SK-N-SH treated with all-trans-retinoic acid at 6 μM for 48 hours (cell line): ENCODE data around the gene KLHL25.

Source experiments
- ATAC-seq: fragments of 200-7000 bp; cut with Tn5 transposase; 3 replicates; pipeline ENCODE4 v1.9.1; 2020; ENCODE audit warnings: mild to moderate bottlenecking, moderate library complexity
- ARNTL ChIP-seq: fragments of 450-650 bp; formaldehyde crosslinking; IDR thresholded peaks from 2 replicates; pipeline ENCODE4 v1.5.0; 2020; ENCODE audit warnings: low read depth, mild to moderate bottlenecking, moderate library complexity, borderline replicate concordance
- BACH2 ChIP-seq: fragments of 250-450 bp; sonication (Bioruptor Pico); IDR thresholded peaks from 2 replicates; pipeline ENCODE4 v1.9.0; 2021; ENCODE audit warnings: mild to moderate bottlenecking, borderline replicate concordance
- CSDC2 ChIP-seq: fragments of 250-450 bp; sonication (Bioruptor Pico); IDR thresholded peaks from 2 replicates; pipeline ENCODE4 v1.5.0; 2020; ENCODE audit warnings: mild to moderate bottlenecking, moderate library complexity
- ESRRG ChIP-seq: fragments of 250-450 bp; sonication (Bioruptor Pico); IDR thresholded peaks from 2 replicates; pipeline ENCODE4 v1.6.1; 2021; ENCODE audit warnings: mild to moderate bottlenecking
- GLIS3 ChIP-seq: fragments of 250-450 bp; sonication (Bioruptor Pico); IDR thresholded peaks from 2 replicates; pipeline ENCODE4 v1.5.0; 2020; ENCODE audit warnings: mild to moderate bottlenecking, moderate library complexity
- ISL1 ChIP-seq: fragments of 250-450 bp; sonication (Bioruptor Pico); IDR thresholded peaks from 2 replicates; pipeline ENCODE4 v2.1.2; 2022; ENCODE audit warnings: mild to moderate bottlenecking, moderate library complexity
- OSR1 ChIP-seq: fragments of 250-450 bp; sonication (Bioruptor Pico); IDR thresholded peaks from 2 replicates; pipeline ENCODE4 v1.8.0; 2022; ENCODE audit warnings: moderate library complexity, mild to moderate bottlenecking, inconsistent platforms
- PPARA ChIP-seq: fragments of 250-450 bp; sonication (Bioruptor Pico); IDR thresholded peaks from 2 replicates; pipeline ENCODE4 v1.5.0; 2020; ENCODE audit warnings: mild to moderate bottlenecking, borderline replicate concordance
- RARB ChIP-seq: fragments of 250-450 bp; sonication (Bioruptor Pico); IDR thresholded peaks from 2 replicates; pipeline ENCODE4 v1.8.0; 2021; ENCODE audit warnings: mild to moderate bottlenecking, moderate library complexity
- SNAI2 ChIP-seq: fragments of 250-450 bp; sonication (Bioruptor Pico); IDR thresholded peaks from 2 replicates; pipeline ENCODE4 v1.5.0; 2020; ENCODE audit warnings: mild to moderate bottlenecking, moderate library complexity
- TCF4 ChIP-seq: fragments of 250-450 bp; sonication (Bioruptor Pico); IDR thresholded peaks from 2 replicates; pipeline ENCODE4 v1.8.0; 2021; ENCODE audit warnings: mild to moderate bottlenecking, moderate library complexity, borderline replicate concordance
- TOX ChIP-seq: fragments of 250-450 bp; sonication (Bioruptor Pico); IDR thresholded peaks from 2 replicates; pipeline ENCODE4 v1.8.0; 2021; ENCODE audit warnings: mild to moderate bottlenecking, moderate library complexity, borderline replicate concordance
- ZC3H10 ChIP-seq: fragments of 250-450 bp; sonication (Bioruptor Pico); IDR thresholded peaks from 2 replicates; pipeline ENCODE4 v1.5.1; 2021; ENCODE audit warnings: mild to moderate bottlenecking, moderate library complexity
- ZFP3 ChIP-seq: fragments of 250-450 bp; sonication (Bioruptor Pico); IDR thresholded peaks from 2 replicates; pipeline ENCODE4 v1.5.0; 2020; ENCODE audit warnings: mild to moderate bottlenecking, moderate library complexity
- ZNF565 ChIP-seq: fragments of 450-650 bp; formaldehyde crosslinking; conservative IDR thresholded peaks from 2 replicates; pipeline ENCODE4 v1.5.0; 2020; ENCODE audit warnings: low read depth, mild to moderate bottlenecking, moderate library complexity
- ZNF8 ChIP-seq: fragments of 450-650 bp; formaldehyde crosslinking; IDR thresholded peaks from 2 replicates; pipeline ENCODE4 v1.5.0; 2020; ENCODE audit warnings: mild to moderate bottlenecking, moderate library complexity
- TF ChIP-seq, protein P1 (sequence below): fragments of 250-450 bp; sonication (Bioruptor Pico); IDR thresholded peaks from 2 replicates; pipeline ENCODE4 v1.8.0; 2020; ENCODE audit warnings: mild to moderate bottlenecking, moderate library complexity, borderline replicate concordance
- TF ChIP-seq, protein P2 (sequence below): fragments of 250-450 bp; sonication (Bioruptor Pico); IDR thresholded peaks from 2 replicates; pipeline ENCODE4 v1.5.0; 2020; ENCODE audit warnings: mild to moderate bottlenecking, moderate library complexity
- TF ChIP-seq, protein P3 (sequence below): fragments of 250-450 bp; sonication (Bioruptor Pico); IDR thresholded peaks from 2 replicates; pipeline ENCODE4 v1.5.1; 2020; ENCODE audit warnings: low read depth, mild to moderate bottlenecking, moderate library complexity

The KLHL25 gene

DNA sequence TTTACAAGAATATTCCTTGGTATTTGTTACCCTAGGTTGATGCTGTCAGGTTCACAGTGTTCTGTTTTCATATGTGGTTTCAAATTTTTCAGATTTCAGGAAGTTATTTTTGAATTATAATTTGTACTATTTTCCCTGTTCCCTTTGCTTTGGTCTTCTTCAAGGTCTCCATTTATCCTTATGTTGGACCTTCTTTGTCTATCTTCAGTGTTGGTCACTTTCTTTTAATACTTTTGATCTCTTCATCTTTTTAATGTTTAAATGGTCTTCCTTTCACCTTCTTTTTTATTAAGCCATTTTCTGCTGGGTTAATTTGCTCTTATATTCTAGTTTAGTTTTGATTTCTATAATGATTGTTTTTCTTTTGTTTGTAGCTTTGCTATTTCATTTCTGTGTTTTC is 61.3 kb downstream of the KLHL25 start:
- no peak for TF ChIP-seq OSR1 (CRISPR knock-in tag)
- no peak for TF ChIP-seq PPARA
- no peak for TF ChIP-seq ZC3H10 (CRISPR knock-in tag)
- no peak for TF ChIP-seq RARB (CRISPR knock-in tag)
- ATAC-seq: no peak

DNA sequence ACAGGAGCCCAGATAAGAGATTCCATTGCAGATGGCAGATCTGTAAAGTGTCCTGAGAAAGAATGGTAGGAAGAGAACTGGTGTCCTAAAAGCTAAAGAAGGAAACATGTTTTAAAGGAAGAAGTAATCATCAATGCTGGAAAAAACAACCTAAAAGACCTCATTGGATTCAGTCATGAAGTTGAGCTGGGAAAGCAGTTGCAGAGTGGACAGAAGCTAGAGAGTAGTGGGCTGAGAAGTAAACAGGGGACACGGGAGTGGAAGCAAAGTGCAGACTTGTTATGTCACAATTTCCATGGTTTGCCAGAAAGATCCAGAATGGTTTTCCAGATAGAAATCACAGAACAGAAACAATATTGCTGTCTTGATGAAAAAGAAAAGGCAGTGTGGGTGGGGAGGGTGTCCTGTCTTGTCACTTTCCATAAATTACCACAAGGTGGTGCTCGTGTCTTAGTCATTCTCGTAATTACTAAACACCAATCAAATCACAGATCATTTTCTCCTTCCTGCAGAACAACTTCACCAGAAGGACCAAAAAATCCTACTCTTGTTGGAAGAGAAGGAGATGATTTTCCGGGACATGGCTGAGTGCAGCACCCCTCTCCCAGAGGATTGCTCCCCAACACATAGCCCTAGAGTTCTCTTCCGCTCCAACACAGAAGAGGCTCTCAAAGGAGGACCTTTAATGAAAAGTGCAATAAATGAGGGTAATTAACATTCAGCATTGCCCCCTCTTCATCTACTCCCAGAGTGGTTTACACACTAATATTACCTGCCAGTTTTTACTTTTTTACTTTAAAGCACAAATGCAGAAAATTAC is 64.5 kb downstream of the KLHL25 start:
- ATAC-seq: peak; percentile 95
- TF ChIP-seq CSDC2 (CRISPR knock-in tag): no peak
- TF ChIP-seq, protein P1, sequence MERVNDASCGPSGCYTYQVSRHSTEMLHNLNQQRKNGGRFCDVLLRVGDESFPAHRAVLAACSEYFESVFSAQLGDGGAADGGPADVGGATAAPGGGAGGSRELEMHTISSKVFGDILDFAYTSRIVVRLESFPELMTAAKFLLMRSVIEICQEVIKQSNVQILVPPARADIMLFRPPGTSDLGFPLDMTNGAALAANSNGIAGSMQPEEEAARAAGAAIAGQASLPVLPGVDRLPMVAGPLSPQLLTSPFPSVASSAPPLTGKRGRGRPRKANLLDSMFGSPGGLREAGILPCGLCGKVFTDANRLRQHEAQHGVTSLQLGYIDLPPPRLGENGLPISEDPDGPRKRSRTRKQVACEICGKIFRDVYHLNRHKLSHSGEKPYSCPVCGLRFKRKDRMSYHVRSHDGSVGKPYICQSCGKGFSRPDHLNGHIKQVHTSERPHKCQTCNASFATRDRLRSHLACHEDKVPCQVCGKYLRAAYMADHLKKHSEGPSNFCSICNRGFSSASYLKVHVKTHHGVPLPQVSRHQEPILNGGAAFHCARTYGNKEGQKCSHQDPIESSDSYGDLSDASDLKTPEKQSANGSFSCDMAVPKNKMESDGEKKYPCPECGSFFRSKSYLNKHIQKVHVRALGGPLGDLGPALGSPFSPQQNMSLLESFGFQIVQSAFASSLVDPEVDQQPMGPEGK (CRISPR knock-in tag): no peak

DNA sequence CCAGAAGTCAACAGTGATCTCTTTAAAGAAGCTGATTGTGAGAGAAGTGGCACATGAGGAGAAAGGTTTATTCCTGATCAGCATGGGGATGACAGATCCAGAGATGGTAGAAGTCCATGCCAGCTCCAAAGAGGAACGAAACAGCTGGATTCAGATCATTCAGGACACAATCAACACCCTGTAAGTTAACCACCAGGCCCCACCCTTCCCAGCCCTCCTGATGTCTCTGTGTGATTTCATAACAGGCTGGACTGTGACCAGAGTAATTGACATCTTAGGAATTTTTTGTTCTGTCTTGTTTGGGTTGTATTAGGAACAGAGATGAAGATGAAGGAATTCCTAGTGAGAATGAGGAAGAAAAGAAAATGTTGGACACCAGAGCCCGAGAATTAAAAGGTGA is 67.7 kb downstream of the KLHL25 start:
- TF ChIP-seq TOX (CRISPR knock-in tag) (no peak), PPARA (no peak), ZNF565 (CRISPR knock-in tag) (no peak), GLIS3 (CRISPR knock-in tag) (no peak), ZC3H10 (CRISPR knock-in tag) (no peak)
- TF ChIP-seq, protein P2, sequence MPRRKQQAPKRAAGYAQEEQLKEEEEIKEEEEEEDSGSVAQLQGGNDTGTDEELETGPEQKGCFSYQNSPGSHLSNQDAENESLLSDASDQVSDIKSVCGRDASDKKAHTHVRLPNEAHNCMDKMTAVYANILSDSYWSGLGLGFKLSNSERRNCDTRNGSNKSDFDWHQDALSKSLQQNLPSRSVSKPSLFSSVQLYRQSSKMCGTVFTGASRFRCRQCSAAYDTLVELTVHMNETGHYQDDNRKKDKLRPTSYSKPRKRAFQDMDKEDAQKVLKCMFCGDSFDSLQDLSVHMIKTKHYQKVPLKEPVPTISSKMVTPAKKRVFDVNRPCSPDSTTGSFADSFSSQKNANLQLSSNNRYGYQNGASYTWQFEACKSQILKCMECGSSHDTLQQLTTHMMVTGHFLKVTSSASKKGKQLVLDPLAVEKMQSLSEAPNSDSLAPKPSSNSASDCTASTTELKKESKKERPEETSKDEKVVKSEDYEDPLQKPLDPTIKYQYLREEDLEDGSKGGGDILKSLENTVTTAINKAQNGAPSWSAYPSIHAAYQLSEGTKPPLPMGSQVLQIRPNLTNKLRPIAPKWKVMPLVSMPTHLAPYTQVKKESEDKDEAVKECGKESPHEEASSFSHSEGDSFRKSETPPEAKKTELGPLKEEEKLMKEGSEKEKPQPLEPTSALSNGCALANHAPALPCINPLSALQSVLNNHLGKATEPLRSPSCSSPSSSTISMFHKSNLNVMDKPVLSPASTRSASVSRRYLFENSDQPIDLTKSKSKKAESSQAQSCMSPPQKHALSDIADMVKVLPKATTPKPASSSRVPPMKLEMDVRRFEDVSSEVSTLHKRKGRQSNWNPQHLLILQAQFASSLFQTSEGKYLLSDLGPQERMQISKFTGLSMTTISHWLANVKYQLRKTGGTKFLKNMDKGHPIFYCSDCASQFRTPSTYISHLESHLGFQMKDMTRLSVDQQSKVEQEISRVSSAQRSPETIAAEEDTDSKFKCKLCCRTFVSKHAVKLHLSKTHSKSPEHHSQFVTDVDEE (CRISPR knock-in tag): no peak
- TF ChIP-seq, protein P3, sequence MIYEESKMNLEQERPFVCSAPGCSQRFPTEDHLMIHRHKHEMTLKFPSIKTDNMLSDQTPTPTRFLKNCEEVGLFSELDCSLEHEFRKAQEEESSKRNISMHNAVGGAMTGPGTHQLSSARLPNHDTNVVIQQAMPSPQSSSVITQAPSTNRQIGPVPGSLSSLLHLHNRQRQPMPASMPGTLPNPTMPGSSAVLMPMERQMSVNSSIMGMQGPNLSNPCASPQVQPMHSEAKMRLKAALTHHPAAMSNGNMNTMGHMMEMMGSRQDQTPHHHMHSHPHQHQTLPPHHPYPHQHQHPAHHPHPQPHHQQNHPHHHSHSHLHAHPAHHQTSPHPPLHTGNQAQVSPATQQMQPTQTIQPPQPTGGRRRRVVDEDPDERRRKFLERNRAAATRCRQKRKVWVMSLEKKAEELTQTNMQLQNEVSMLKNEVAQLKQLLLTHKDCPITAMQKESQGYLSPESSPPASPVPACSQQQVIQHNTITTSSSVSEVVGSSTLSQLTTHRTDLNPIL (CRISPR knock-in tag): no peak
- TF ChIP-seq, all 23 proteins: peak for 0
- ATAC-seq: no peak

DNA sequence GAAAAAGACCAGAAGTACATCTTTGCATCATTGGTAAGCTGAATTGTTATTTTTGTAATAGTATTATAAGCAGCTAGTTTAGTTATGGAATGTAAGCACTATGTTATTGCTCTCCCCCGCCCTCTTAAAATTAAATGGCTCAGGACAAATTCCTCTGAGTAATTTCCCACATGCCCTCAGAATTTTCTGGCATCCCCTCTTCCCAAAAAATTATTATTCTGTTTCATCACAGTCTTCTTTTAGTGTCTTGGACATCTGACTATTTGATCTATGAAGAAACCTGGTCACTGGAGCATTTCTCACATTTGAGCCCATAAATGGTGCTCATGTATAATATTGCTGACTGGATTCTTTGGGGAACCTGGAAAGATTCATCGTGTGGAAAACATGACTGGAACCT is 68.3 kb downstream of the KLHL25 start:
- TF ChIP-seq ISL1 (CRISPR knock-in tag) (0 out of 2 replicates have a peak, but pooled peaks have one; percentile 5), CSDC2 (CRISPR knock-in tag) (no peak), OSR1 (CRISPR knock-in tag) (no peak), TCF4 (CRISPR knock-in tag) (no peak), BACH2 (CRISPR knock-in tag) (no peak), ESRRG (no peak)
- TF ChIP-seq, all 23 proteins: peak for 1

DNA sequence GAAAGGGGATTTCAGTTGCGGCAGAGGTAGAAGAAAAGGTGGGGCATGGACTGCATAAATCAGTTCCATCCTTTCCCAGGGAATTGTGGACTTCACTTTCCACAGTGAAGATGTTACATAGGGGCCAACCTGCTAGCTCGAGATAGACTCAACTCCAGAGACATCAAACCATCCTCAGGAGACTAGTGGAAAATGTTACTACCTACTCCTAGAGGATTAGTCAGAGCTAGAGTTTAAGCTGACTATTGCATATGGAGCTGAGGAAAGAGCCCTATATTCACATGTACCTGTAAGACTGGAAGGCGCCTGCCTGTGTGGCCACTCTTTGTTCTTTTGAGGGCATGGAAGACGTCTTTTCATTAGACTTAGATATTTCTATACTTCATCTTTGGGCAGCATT is 69.2 kb downstream of the KLHL25 start:
- ATAC-seq: no peak
- no peak for TF ChIP-seq ZNF565 (CRISPR knock-in tag)

More for the DNA sequence above, 68.3 kb downstream of the KLHL25 start:
- ATAC-seq: no peak

DNA sequence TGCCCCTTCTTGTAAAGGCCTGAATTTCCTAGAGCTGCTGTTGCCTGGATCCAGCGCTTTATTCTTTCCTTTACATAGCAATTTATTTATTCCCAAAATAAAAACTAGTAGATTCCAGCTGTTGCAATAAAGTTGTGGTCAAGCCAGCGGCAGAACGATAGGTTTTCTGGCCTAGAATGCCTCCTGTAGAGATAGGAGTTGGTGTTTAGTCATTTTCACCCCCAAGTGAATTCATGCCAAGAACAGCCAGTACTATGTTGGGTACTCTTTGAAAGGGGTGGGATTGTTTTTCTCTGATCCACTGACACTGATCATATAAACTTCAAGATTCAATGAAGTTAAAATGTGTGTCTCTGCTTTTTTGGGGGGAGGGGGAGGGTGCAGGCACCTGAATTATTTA is 69.7 kb downstream of the KLHL25 start:
- no peak for ATAC-seq
- no peak for TF ChIP-seq ZNF8
- TF ChIP-seq, protein P3 (CRISPR knock-in tag): no peak
- TF ChIP-seq ISL1 (CRISPR knock-in tag): no peak
- TF ChIP-seq, protein P2 (CRISPR knock-in tag): no peak
- TF ChIP-seq OSR1 (CRISPR knock-in tag): no peak
- TF ChIP-seq ZFP3: no peak
- TF ChIP-seq BACH2 (CRISPR knock-in tag): no peak
- TF ChIP-seq ARNTL: no peak
- no peak for TF ChIP-seq GLIS3 (CRISPR knock-in tag)
- no peak for TF ChIP-seq SNAI2 (CRISPR knock-in tag)
- TF ChIP-seq TOX (CRISPR knock-in tag): no peak
